ENCODE data around the gene MR1.

- no peak for TF ChIP-seq CTCF (CRISPR knock-in tag; IDR thresholded peaks at IDR 0.05)
- no peak for TF ChIP-seq ZNF296 (CRISPR knock-in tag; conservative IDR thresholded peaks at IDR 0.05)
- no peak for TF ChIP-seq POLR2AphosphoS5 (IDR thresholded peaks at IDR 0.05; ENCODE audit: low read depth, low read length)
- TF ChIP-seq ATF7 (IDR thresholded peaks at IDR 0.05), result no peak
- no peak for TF ChIP-seq ATF7 (CRISPR knock-in tag; IDR thresholded peaks at IDR 0.05)
- no peak for TF ChIP-seq NR2C2 (CRISPR knock-in tag; IDR thresholded peaks at IDR 0.05; ENCODE audit: borderline replicate concordance)
- no peak for TF ChIP-seq HBP1 (CRISPR knock-in tag; IDR thresholded peaks at IDR 0.05; ENCODE audit: low read depth)
- TF ChIP-seq ZNF274 (CRISPR knock-in tag; IDR thresholded peaks at IDR 0.05), result no peak
- no peak for TF ChIP-seq SAFB2 (CRISPR knock-in tag; IDR thresholded peaks at IDR 0.05; ENCODE audit: borderline replicate concordance, low read depth)
- TF ChIP-seq KAT7 (CRISPR knock-in tag; IDR thresholded peaks at IDR 0.05; ENCODE audit: borderline replicate concordance), result no peak
- no peak for TF ChIP-seq AHDC1 (CRISPR knock-in tag; IDR thresholded peaks at IDR 0.05; ENCODE audit: borderline replicate concordance)
Observed at GRCh38 chr1:181076852-181077251, 43.1 kb downstream of the MR1 start.
